Muscle of leg (tissue), 11 donors: ENCODE data around the gene SLC39A11. TPM values are rescaled to one million over a fixed set of nuclear protein-coding genes. Genes with fewer than 3 reads are reported as not detected.
"Not testable (repeated sequence)": the region's sequence is repeated elsewhere in the genome, so short reads cannot be mapped to it uniquely, and the experiment has no call there.

ENCODE experiments used
- DNase-seq: peaks from one replicate; pipeline ENCODE4 v3.0.0; 2013
- H3K27ac ChIP-seq: one replicate; pipeline ENCODE4 v1.5.1; 2013; ENCODE audit warnings: mild to moderate bottlenecking, low read length, control low read depth
- H3K27me3 ChIP-seq: one replicate; pipeline ENCODE4 v1.6.1; 2013; ENCODE audit warnings: low read length; ENCODE audit not compliant: control insufficient read depth, insufficient read depth
- H3K36me3 ChIP-seq: one replicate; pipeline ENCODE4 v1.6.1; 2013; ENCODE audit warnings: low read length; ENCODE audit not compliant: control insufficient read depth, insufficient read depth
- H3K4me1 ChIP-seq: one replicate; pipeline ENCODE4 v1.6.1; 2013; ENCODE audit warnings: low read length; ENCODE audit not compliant: control insufficient read depth, insufficient read depth
- H3K4me3 ChIP-seq: one replicate; pipeline ENCODE4 v1.5.1; 2013; ENCODE audit warnings: low read length, control low read depth
- H3K9me3 ChIP-seq: replicated peaks from 2 replicates; pipeline ENCODE4 v1.6.1; 2013; ENCODE audit warnings: low read depth, low read length; ENCODE audit not compliant: control insufficient read depth
- WGBS: methylation state at CpG from one replicate; pipeline ENCODE4 v1.1.5; 2013; ENCODE audit warnings: missing lambda C conversion rate; ENCODE audit not compliant: insufficient coverage; 5-methylcytosine and 5-hydroxymethylcytosine counted together
- polyA plus RNA-seq, 8 donors: library from polyadenylated mRNA; unstranded; fragments of 120-200 nt; gene quantifications; one replicate each; pipeline versions ENCODE4 v1.2.1 to v1.2.3, GENCODE V29; 2013; ENCODE audit warnings: inconsistent platforms in 1 of 8, low replicate concordance in 1 of 8; ENCODE audit not compliant: insufficient read length in 8 of 8, insufficient read depth in 1 of 8
- total RNA-seq: library from RNA; stranded (reverse); fragments of 120-200 nt; gene quantifications from one replicate; pipeline ENCODE4 v1.2.4, GENCODE V29; 2013

SLC39A11 gene
- total and polyA plus RNA-seq, 9 donors: 8.7 to 13.6 (median 10.0) TPM

- Histone ChIP-seq H3K9me3 (peaks cover 2% of the 10 kb centered on the region), H3K27me3 (no peaks in the 10 kb centered on the region), H3K4me1 (no peaks in the 10 kb centered on the region), H3K27ac (no peak overlapping the region), H3K36me3 (peaks cover 25% of the 10 kb centered on the region), H3K4me3 (no peak overlapping the region)
- no peak for DNase-seq
- WGBS: no CpG with 5 or more reads among the region's 3 CpGs
Observed at GRCh38 chr17:73083432-73083831, 9.1 kb downstream of the SLC39A11 start.

DNA sequence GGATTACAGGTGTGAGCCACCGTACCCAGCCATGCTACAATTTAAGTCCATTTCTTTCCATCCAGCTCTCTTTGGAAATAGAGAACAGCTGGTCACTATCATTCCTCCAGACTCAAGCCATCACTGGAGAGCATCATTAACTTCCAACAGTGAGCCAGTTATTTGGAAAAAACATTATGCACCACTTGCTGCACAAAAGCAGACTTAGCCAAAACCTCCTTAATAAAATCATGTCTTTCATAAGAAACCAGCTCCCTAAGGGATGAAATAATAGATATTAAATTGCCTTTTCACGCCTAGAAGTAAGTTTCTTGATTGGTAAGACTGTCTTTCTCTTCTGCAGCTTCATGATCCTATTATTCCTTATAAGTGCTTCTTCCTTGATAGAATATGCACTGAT lies 17.9 kb downstream of the SLC39A11 start:
- Histone ChIP-seq H3K27me3 (no peaks in the 10 kb centered on the region), H3K9me3 (no peaks in the 10 kb centered on the region), H3K4me3 (no peak overlapping the region), H3K4me1 (peaks cover 19% of the 10 kb centered on the region), H3K27ac (no peak overlapping the region), H3K36me3 (no peaks in the 10 kb centered on the region)
- WGBS: 14% methylated on average over 1 of the region's 2 CpGs
- DNase-seq: no peak

GRCh38 chr17:73072219-73072962 lies 20.1 kb downstream of the SLC39A11 start:
- Histone ChIP-seq H3K27me3 (no peaks in the 10 kb centered on the region), H3K4me1 (peaks cover 29% of the 10 kb centered on the region), H3K27ac (no peak overlapping the region), H3K4me3 (no peak overlapping the region), H3K9me3 (no peaks in the 10 kb centered on the region), H3K36me3 (no peaks in the 10 kb centered on the region)
- whole genome bisulfite sequencing: 70% methylated on average over 5 of the region's 14 CpGs
- no peak for DNase-seq

- Histone ChIP-seq H3K9me3 (peaks cover 2% of the 10 kb centered on the region), H3K4me1 (peaks cover 33% of the 10 kb centered on the region), H3K27me3 (no peaks in the 10 kb centered on the region), H3K4me3 (no peak overlapping the region), H3K27ac (no peak overlapping the region), H3K36me3 (no peaks in the 10 kb centered on the region)
- peak; percentile 53 for DNase-seq
- WGBS: 84% methylated on average over 6 of the region's 8 CpGs
Observed at GRCh38 chr17:73071066-73071999, 21.2 kb downstream of the SLC39A11 start.

- Histone ChIP-seq H3K4me1 (peaks cover 45% of the 10 kb centered on the region), H3K36me3 (no peaks in the 10 kb centered on the region), H3K27me3 (no peaks in the 10 kb centered on the region), H3K27ac (no peak overlapping the region), H3K9me3 (peaks cover 3% of the 10 kb centered on the region), H3K4me3 (no peak overlapping the region)
- no peak for DNase-seq
- 82% methylated on average over 3 of the region's 3 CpGs for WGBS
Observed at GRCh38 chr17:73069841-73070240, 22.6 kb downstream of the SLC39A11 start.

DNA sequence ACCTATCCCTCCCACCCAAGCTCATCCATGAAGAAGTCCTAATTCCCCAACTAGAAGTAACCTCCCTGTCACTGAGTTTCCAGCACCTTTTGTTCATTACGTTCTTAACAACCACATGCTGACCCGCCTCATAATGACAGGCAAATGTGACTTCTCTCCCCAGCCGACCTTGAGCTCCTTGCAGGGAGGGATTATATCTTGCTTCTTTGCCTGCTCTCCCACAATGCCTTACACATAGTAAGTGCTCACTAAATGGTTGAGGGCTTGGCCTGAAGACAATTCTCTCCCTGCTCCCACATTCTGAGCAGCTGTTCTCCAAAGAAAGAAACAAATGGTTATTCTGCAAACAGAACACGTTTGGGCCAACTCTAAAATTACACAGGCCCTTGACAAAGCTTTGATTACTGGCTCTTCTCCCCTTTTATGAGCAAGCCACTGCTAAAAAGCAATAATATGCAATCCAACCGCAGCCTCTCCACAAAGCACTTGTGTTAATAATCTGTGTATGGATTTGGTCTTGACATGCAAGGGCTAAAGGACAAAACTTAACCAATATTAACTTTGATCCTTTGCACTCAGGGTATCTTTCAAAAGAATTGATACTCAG lies 23.2 kb downstream of the SLC39A11 start:
- DNase-seq: no peak
- H3K4me3 ChIP-seq: no peak overlapping the region
- WGBS: 86% methylated on average over 1 of the region's 5 CpGs
- H3K9me3 ChIP-seq: peaks cover 3% of the 10 kb centered on the region
- no peaks in the 10 kb centered on the region for H3K36me3 ChIP-seq
- H3K4me1 ChIP-seq: peaks cover 50% of the 10 kb centered on the region
- H3K27ac ChIP-seq: no peak overlapping the region
- no peaks in the 10 kb centered on the region for H3K27me3 ChIP-seq

- H3K36me3 ChIP-seq: no peaks in the 10 kb centered on the region
- H3K27me3 ChIP-seq: no peaks in the 10 kb centered on the region
- H3K4me3 ChIP-seq: no peak overlapping the region
- peaks cover 51% of the 10 kb centered on the region for H3K4me1 ChIP-seq
- 71% methylated on average over 9 of the region's 9 CpGs for whole genome bisulfite sequencing
- H3K27ac ChIP-seq: no peak overlapping the region
- no peak for DNase-seq
- peaks cover 3% of the 10 kb centered on the region for H3K9me3 ChIP-seq
Observed at GRCh38 chr17:73068322-73069153, 23.9 kb downstream of the SLC39A11 start.

DNA sequence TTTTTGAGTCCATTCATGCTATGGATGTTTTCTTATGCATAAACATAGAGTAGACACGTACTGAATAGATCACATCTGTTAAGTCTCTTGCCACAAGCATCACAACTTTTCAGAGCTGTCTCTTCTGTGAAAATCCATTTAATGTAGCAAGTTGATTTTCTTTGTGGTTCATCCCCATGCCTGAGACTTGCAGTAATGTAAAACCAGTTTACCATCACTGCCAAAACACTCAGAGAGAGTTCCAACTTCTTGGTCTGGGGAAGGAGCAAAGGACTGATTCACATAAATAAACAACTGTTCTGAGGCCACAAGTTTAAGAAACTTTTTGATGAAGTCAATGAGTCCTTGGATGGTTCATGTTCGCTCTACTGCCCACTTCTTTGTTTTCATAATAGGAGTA lies 24.8 kb downstream of the SLC39A11 start:
- H3K36me3 ChIP-seq, H3K27ac ChIP-seq, H3K4me3 ChIP-seq, H3K27me3 ChIP-seq, H3K9me3 ChIP-seq, DNase-seq: not testable (repeated sequence)
- WGBS: no CpG with 5 or more reads among the region's 2 CpGs
- H3K4me1 ChIP-seq: peaks cover 51% of the 10 kb centered on the region

GRCh38 chr17:73067075-73067474 lies 25.4 kb downstream of the SLC39A11 start:
- DNase-seq: no peak
- H3K27me3 ChIP-seq: no peaks in the 10 kb centered on the region
- no peak overlapping the region for H3K4me3 ChIP-seq
- peaks cover 3% of the 10 kb centered on the region for H3K9me3 ChIP-seq
- H3K27ac ChIP-seq: no peak overlapping the region
- 100% methylated on average over 2 of the region's 3 CpGs for WGBS
- no peaks in the 10 kb centered on the region for H3K36me3 ChIP-seq
- peaks cover 51% of the 10 kb centered on the region for H3K4me1 ChIP-seq
